ENCODE measurements around the gene RAP1B.

- TF ChIP-seq POLR2A (IDR thresholded peaks at IDR 0.05; ENCODE audit: low read depth) (no peak), CTCF (IDR thresholded peaks at IDR 0.05) (no peak)
Observed at GRCh38 chr12:68646484-68646883, 35.8 kb downstream of the RAP1B start.

All from esophagus muscularis mucosa (tissue), 3 donors.